NCI-H2107 (cell line): Measurements from ENCODE around the gene ECT2L.

Source experiments
- DNase-seq: peaks from one replicate; lab custom pipeline; 2025; lab: John Stamatoyannopoulos, UW

The ECT2L gene

DNA sequence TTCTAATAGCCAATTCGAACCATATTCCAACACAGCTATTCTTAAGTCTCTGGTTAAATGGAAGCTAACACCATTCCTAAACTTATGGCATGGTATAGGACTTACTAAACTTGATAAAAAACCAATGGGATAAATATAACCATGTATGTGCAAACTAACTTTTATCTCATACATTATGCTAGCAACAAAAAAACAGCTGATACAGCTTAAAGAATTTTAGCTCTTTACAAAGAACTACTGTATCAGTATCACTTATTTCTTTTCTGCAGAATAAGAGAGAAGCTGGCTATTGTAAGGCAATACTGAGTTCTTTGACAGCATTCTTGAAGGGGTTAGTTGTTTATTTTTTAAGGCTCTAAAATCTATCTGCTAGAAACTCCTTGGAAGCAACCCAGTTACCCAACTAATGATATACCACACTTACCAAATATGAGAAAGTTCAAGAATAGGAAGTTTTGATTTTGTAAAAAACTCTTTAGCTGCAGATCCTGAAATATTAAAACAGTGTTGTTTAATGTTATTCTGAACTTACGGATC lies 147.3 kb downstream of the ECT2L start:
- DNase-seq: no peak

DNA sequence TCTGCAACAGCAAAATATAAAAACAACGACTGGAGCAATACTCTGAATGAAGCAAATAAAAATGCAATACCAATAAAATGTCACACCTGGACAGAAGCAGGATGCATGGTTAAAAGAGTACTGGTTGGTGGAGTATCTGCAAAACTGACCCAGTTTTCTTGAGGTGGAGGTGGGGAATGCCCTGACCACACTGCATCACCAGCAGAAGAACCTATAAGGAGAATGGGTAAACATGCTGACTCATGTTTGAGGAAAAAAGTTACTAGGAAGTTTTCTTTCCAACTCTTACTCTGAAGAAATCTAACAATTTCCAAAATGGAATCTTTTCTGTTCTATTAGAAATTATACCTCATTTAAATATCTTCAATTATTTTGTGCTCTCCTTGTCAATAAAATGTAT lies 148.5 kb downstream of the ECT2L start:
- DNase-seq: no peak

DNA sequence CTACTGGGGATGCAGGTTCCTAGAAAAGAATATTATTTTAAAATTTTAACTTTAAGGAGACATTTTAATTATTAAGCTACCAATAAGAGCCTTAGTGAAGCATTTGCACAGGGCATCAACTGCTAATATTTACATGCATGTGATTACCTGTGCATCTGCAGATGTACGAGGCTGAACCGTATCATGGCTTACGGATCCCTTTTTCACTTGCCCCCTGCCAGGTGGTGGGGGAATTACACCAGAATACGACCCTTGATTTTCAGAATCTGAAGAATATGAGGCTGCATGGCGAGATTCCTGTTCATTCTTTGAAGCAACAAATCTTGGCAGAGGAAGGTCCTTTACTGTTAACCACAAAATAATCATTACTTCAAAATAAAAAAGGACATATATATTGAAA lies 149.5 kb downstream of the ECT2L start:
- DNase-seq: no peak

DNA sequence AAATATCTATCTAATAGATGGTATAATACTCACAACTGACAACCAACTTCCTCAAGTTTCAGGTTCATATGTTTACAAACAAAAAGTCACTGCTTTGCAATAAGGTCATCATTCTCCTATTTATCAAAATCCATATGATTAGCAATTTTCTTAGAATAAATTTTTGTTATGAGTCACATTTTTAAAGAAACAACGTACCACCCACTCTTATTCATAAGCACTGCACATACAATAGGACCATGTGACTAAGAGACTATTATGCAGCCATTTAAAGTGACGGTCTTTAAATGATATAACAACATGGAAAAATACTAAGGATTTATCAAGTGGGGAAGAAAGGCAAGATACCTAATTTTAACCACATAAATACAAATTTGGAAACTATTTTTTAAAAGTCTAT lies 152.1 kb downstream of the ECT2L start:
- DNase-seq: no peak

DNA sequence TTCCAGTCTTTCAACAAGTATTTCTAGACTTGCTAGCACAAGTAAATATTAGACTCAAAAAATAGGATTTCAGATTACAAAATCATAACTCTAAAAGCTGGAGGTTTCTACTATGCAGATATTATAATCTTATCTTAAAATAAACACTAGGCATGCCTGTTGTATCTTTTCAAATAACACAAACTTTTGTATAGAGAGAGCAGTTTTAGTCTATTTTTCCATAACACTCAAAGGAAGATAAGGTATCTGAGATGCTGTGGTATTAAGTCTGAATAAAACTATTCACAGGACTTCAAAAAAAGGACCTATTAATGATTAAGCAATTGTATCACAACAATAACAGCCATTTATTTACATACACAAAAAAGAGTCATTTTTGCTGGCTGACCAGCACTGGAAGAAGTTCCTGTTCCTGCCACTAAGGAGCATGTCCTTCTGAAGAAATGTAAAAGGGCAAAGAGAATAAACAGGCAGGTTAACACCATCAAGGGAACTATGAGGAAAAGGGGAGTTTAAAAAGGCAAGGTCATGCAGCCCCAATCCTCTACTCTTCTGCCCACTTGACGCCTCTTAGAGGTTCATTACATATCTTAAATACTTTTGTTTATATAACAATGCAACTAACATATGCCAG lies 152.8 kb downstream of the ECT2L start:
- DNase-seq: no peak

DNA sequence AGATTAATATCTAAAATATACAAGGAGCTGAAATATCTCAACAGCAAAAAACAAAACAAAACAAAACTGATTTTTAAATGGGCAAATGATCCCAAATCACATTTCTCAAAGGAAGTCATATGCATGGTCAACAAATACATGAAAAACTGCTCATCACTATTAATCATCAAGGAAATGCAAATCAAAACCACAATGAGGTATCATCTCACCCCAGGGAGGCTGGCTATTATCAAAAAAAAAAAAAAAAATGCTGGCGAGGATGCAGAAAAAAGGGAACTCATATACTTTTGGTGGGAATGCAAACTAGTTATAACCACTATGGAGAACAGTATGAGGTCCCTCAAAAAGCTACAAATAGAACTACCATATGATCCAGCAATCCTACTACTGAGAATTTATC lies 157.6 kb downstream of the ECT2L start:
- DNase-seq: no peak
